Measurements from ENCODE around the gene ZNF784.
A peak's percentile ranks its signal among the peaks of the same experiment; 100 is the strongest.

The ZNF784 gene

DNA sequence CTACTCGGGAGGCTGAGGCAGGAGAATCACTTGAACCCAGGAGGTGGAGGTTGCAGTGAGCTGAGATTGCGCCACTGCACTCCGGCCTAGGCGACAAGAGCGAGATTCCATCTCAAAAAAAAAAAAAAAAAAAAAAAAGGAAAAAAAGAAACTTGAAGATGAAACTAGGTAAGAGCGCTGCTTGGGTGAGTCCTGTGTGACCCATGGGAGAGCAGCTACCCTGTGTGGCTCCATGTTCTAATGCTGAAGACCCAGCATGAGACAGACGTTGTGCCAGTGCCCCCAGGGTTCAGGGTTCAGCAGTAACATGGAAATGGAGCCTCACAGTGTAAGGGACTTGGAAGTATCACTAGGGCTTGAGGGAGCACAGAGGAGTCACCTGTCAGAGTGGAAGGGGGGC, 5.9 kb downstream of the ZNF784 start:
- no peak for DNase-seq

DNA sequence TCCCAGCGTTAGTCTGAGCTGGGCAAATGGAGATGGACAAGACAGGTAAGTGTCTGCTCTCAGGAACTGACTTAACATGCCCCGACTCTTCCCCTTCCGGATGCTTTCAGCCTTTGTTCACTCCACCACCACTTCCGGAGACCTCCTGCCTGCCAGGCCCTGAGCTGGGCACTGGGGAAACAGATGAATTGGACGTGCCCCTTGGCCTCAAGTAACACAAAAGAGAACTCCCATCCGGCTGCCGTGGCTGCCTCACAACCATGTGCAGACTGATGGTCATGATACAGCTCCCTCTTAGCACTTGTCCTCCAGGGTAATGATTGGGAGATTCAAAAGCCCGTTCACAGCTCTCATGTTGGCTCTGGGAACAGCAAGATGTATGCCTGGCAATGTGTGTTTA, 6.9 kb downstream of the ZNF784 start:
- no peak for DNase-seq

DNA sequence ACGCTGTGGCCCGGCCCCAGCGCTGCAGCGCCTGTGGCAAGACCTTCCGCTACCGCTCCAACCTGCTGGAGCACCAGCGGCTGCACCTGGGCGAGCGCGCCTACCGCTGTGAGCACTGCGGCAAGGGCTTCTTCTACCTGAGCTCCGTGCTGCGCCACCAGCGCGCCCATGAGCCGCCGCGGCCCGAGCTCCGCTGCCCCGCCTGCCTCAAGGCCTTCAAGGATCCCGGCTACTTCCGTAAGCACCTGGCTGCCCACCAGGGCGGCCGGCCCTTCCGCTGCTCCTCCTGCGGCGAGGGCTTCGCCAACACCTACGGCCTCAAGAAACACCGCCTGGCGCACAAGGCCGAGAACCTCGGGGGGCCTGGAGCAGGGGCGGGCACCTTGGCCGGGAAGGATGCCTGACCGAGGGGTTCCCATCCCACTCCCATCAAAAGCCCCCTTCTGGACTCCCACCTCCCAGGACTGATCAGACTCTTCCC, 7.9 kb downstream of the ZNF784 start:
- no peak for DNase-seq

DNA sequence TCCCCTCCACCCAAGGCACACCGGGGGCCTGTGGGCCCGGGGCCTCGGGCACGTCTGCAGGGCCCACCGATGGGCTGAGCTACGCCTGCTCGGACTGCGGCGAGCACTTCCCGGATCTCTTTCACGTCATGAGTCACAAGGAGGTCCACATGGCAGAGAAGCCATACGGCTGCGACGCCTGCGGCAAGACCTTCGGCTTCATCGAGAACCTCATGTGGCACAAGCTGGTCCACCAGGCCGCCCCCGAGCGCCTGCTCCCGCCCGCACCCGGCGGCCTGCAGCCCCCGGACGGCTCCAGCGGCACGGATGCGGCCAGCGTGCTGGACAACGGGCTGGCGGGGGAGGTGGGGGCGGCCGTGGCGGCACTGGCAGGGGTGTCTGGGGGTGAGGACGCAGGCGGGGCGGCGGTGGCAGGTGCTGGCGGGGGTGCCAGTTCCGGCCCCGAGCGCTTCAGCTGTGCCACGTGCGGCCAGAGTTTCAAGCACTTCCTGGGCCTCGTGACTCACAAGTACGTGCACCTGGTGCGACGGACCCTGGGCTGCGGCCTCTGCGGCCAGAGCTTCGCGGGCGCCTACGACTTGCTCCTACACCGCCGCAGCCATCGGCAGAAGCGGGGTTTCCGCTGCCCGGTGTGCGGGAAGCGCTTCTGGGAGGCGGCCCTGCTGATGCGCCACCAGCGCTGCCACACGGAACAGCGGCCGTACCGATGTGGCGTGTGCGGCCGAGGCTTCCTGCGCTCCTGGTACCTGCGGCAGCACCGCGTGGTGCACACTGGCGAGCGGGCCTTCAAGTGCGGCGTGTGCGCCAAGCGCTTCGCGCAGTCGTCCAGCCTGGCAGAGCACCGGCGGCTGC, 8.6 kb downstream of the ZNF784 start:
- no peak for DNase-seq

DNA sequence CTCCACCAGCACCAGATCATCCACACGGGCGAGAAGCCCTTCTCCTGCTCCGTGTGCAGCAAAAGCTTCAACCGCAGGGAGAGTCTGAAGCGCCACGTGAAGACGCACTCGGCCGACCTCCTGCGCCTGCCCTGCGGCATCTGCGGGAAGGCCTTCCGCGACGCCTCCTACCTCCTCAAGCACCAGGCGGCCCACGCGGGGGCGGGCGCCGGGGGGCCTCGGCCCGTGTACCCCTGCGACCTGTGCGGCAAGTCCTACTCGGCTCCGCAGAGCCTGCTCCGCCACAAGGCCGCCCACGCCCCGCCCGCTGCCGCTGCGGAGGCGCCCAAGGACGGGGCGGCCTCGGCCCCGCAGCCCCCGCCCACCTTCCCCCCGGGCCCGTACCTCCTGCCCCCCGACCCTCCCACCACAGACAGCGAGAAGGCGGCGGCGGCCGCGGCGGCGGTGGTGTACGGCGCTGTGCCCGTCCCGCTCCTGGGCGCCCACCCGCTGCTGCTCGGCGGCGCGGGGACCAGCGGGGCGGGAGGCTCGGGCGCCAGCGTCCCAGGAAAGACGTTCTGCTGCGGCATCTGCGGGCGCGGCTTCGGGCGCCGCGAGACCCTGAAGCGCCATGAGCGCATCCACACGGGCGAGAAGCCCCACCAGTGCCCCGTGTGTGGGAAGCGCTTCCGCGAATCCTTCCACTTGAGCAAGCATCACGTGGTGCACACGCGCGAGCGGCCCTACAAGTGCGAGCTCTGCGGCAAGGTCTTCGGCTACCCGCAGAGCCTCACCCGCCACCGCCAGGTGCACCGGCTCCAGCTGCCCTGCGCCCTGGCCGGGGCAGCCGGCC, 9.4 kb downstream of the ZNF784 start:
- DNase-seq: no peak

DNA sequence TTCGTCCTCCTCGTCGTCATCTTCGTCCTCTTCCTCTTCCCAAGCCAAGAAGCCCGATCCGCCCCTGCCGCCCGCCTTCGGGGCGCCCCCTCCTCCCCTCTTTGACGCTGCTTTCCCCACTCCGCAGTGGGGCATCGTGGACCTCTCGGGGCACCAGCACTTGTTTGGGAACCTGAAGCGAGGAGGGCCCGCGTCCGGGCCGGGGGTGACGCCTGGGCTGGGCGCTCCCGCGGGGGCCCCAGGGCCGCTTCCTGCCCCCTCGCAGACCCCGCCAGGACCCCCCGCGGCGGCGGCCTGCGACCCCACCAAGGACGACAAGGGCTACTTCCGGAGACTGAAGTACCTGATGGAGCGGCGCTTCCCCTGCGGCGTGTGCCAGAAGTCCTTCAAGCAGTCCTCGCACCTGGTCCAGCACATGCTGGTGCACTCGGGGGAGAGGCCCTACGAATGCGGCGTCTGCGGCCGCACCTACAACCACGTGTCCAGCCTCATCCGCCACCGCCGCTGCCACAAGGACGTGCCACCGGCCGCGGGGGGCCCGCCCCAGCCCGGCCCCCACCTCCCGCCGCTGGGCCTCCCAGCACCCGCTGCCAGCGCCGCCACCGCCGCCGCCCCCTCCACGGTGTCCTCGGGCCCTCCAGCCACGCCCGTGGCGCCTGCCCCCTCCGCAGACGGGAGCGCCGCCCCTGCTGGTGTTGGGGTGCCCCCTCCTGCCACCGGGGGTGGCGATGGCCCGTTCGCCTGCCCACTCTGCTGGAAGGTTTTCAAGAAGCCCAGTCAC, 10.2 kb downstream of the ZNF784 start:
- DNase-seq: no peak

DNA sequence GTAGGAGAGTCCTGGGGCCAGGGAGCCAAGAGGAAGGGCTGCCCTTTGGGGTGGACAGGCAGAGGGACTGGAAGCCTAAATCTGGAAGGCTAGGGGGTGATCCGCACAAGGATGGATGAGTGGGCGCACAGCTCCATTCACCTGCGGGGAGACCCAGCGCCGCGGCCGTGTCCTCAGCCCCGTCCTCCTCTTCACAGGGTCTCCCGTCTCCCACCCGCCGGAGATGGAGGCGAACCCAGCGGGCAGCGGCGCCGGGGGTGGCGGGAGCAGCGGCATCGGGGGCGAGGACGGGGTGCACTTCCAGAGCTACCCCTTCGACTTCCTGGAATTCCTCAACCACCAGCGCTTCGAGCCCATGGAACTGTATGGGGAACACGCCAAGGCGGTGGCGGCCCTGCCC, 11.0 kb downstream of the ZNF784 start:
- no peak for DNase-seq

DNA sequence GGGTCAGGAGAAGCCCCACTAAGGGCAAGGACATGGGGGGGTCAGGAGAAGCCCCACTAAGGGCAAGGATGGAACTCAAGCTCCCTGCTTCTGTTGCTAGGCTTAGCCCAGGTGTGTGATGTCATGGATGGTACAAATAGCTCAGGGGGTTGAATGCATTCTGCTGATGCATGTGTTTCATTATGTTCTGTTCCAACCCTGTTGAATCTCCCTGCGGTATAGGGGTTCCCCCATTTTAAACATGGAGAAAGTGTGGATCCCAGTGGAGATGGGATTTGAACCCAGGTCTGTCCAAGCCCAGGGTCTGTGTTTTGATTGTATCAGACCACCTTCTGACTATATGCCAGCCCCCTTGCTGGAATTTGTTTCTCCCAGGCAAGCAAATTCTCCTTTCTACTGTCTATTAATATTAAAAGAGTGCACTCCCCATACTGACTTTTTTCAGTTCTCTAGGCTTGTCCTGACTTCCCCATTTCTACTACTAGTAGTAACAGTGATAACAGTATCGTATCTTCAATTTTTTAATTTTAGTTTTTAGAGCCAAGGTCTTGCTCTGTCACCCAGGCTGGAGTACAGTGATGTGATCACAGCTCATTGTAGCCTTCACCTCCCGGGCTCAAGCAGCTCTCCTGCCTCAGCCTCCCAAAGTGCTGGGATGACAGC, 12.3 kb downstream of the ZNF784 start:
- DNase-seq: no peak

DNA sequence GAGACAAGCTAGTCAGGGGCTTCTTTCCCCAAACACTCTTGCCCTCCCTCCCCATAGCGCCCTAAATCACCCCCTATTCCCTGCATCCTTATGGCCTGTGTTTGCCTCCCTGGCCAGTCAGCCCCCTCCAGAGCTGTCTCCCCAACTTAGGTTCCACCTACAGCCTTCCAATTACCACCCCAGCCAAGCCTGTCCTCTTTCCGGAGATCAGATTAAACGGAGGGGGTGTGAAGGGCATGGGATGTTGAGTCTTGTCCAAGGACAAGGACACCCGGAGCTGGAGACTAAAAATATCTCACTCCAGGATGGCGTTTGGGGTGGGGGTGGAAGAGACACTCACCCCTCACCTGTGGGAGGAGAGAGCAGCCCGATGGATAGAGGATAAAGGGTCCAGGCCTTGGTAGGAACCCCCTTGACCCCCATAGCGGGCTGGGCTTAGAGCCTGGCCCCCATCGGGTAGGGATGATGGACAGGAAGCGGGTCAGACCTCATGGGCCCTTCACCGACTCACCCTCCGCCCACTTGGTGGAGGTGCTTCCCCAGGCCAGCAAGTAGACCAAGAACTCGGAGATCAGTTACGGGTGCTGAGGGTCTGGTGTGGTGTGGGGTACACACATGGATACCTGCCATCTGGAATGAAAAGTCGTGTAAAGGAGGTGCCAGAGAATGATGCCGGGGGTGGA, 12.9 kb downstream of the ZNF784 start:
- no peak for DNase-seq

DNA sequence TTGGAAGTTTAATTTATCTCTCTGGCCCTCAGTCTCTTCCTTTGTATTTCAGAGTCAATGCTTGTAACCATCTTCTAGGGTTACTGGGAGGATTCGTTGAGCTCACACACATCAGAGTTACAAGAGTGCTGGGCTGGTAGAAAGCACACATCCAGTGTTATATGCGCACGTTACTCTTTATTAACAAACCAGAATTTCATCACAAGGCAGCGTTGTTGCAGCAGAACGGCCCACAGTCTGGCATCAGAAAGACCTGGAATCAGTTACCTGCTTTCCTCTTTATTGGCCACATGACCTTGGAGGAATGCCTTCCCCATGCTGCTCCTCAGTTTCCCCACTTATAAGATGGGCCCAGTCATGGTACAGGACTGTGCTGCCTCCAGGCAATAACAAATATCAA, 15.0 kb downstream of the ZNF784 start:
- DNase-seq: no peak

DNA sequence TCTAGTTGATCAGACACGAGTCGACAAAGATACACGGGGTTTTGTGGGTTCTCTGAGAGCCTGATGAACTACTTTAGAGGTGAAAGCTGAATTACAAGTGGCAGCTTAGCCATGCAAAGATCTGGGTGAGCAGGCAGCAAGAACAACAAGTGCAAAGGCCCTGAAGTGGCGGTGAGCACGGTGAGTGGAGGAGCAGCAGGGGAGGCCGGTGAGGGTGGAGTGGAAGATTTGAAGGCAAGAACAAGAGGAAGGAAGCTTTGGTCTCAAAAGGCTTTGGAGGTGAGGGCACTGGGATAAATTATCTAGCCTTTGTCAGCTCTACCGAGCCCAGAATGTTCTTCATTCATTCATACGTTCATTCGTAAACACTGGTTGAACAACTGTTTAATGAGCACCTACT, 17.5 kb downstream of the ZNF784 start:
- no peak for DNase-seq

DNA sequence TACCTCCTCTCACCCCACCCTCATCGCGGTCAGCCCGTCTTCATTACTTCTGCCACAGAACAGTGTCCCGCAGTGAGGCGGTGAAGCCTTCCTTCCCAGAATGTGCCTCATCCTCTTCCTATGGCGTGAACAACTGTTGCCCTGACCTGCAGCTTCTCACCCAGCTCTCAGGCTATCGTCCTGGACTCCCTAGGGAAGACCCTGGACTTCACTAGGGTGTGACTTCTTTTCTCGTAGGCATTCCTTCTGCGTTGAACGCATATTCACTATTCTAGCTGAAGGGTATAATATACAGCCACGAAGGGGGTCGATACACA, 17.9 kb downstream of the ZNF784 start:
- no peak for DNase-seq

DNA sequence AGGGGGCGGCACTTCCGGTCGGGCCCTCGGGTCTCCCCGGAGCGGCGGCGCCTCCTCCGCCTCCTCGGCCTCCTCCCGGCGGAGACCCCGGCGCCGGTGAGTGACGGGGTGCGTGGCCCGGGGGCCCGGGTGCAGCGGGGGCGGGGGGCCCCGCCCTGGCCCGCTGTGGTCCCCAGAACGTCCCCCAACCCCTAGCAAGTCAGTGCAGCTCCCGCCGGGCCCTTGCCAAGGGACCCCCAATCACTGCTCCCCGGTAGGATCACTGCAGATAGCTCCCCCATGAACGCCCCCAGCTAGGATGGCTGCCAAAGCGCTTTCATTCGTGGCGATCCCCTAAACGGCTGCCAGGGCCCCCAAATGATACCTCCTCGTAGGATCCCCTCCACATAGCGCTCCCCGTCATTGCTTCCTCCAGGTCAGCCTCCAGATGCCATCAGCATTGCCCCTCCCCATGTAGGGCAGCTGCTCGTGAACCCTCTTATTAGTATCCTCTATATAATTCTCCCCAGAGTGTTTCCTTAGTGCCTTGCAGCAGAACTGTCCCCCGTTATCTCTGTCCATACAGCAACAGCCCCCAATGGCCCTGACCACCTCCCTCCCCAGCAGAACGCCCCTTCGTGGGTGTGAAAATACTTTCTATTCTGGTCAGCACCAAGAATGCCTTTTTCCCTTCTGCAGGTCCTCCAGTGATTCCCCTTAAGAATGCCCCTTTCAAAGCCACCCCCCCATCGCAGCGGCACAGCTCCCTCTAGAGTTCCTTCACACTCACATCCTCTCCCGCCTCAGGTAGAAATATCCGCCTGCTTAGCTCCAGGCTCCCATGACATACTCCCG, 18.5 kb downstream of the ZNF784 start, which contains the start of gene ZNF865:
Gene ZNF865 (plus strand): TSS at position 11 of the 834 bp plus-strand sequence. CDS start 7,972 bp downstream, outside the sequence.
- peak; percentile 62 to 63 for DNase-seq

DNA sequence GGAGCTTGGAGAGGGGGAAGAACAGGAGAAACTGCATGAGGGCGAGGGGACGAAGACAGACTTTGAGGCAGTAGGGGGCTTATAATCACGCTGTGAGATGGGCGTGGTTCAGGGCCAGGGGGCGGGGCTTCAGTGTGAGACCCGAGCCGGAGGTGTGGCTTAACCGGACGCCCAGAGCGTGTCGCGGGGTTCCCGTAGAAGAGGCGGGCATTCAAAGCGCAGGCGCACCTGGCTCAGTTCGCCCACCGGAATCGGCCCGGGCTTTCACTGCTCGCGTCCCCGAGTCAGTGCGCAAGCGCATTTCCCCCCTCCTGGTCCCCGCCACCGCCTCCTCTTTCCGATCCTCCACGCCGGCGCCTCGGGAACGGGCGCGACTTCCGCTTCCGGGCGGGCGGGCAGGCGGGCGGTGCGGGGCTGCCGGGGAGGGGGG, 19.1 kb downstream of the ZNF784 start:
- peak; percentile 99 for DNase-seq

DNA sequence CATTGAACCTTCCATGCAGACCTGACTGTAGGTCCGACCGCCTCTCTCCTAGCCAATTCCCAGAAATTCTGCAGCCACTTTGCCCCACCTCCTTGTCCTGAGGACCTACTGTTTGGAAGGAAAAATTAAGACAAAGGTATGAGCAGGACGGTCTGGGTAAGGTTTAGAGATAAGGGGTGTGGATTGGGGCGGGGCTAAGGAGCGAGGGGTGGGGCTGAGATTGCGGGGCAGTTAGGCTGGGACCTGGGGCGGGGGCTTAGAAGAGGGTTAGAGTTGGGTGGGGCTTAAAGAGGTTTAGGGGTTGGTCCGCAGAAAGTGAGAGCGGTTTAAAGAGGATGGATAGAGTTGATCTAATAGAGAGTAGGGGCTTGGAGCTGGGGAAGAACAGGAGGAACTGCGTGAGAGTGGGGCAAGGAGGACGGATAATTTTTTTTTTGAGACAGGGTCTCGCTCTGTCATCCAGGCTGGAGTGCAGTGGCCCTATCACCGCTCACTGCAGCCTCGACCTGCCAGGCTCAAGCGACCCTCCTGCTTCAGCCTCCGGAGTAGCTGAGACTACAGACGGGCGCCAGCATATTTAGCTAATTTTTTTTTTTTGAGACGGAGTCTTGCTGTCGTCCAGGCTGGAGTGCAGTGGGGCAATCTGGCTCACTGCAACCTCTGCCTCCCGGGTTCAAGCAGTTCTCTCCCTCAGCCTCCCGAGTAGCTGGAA, 20.6 kb downstream of the ZNF784 start:
- no peak for DNase-seq

DNA sequence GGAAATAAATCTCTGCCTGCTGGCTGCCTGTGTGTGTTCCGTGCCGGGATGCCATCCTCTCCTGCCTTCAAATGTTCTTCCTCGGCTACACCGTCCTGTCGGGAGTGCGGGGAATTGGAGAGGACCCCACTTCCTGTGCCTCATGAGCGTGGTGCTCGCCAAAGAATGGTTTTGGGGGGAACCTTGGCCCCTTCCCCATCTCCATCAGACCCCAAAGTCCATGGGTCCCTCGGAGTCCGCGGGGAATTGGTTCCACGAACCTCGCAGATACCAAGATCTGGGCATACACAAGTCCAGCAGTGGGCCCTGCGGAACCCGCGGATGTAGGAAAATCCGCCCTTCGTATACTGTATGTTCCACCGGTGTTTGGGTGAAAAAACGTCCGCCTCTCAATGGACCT, 21.3 kb downstream of the ZNF784 start:
- DNase-seq: no peak

DNA sequence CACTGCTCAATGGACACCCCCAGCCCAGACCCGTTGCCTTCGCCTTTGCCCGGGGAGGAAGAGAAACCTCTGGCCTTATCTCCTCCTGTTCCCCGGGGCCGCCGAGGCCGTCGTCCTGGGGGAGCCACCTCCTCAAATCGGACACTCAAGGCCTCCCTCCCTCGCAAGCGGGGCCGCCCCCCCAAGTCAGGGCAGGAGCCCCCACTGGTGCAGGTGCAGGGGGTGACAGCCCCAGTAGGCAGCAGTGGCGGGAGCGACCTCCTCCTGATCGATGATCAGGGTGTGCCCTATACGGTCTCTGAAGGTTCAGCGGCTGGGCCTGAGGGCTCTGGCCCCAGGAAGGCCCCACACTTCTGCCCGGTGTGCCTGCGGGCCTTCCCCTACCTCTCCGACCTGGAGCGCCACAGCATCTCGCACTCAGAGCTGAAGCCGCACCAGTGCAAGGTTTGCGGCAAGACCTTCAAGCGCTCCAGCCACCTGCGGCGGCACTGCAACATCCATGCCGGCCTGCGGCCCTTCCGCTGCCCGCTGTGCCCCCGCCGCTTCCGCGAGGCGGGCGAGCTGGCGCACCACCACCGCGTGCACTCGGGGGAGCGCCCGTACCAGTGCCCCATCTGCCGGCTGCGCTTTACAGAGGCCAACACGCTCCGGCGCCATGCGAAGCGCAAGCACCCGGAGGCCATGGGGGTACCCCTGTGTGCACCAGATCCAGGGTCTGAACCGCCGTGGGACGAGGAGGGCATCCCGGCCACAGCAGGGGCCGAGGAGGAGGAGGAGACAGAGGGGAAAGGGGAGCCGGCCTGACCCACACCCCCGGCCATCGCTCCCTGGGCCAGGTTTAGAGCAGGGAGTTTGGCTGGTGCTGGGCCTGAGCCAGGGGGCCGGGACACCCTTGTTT, 22.0 kb downstream of the ZNF784 start:
- DNase-seq: no peak

DNA sequence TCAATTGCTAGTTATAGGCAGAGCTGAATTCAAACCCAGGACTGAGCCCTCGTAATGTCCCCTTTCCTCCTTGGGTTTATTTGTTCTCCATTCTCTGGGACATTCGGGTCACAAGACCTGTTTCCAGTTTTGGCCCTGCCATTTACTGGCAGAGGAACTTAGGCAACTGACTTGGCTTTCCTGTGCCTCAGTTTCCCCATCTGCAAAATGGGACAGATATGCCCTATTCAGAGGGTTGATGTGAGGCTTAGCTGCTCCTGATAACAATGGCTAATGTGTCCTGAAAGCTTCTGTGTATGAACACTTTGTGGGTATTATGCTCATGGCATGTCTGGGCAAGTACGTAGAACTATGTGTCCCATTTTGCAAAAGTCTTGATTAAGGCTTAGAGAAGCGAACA, 23.3 kb downstream of the ZNF784 start:
- no peak for DNase-seq

DNA sequence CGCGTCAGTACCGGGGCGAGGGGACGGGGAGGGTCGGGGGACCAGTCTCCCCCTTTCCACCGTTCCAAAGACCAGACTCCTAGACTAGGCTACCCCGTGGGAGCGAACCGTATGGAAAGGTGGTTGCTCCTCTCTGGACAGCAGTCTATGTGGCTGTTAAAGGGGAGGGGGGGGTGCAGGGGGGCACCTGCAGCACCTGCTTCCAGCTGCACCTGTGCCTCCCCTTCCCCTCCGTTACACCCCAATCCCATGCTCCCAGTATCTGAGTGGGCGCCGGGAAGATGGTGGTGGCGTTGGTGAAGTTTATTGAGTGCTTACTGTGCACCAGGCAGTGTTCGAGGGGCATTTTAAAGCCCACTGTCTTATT, 23.7 kb downstream of the ZNF784 start:
- no peak for DNase-seq
